ENCODE results near the gene CDKN2B-AS1.

Gene CDKN2B-AS1

GRCh38 chr9:21995666-21996398 lies 1.2 kb downstream of the CDKN2B-AS1 start:
- H3K36me3 ChIP-seq (ENCODE audit: low read length): peaks cover 15% of the 10 kb centered on the region
- TF ChIP-seq CTCF (IDR thresholded peaks at IDR 0.05; ENCODE audit: insufficient read depth, low read length, poor library complexity, severe bottlenecking): peak; percentile 37
- no peak for TF ChIP-seq EZH2phosphoT487 (conservative IDR thresholded peaks at IDR 0.05; ENCODE audit: low read length)
- H3K9me2 ChIP-seq (replicated peaks; ENCODE audit: insufficient read depth, low read length): no peaks in the 10 kb centered on the region
- peak overlapping the region; percentile 83 for H3K4me3 ChIP-seq (ENCODE audit: insufficient read depth, low read length, poor library complexity, severe bottlenecking)
- peak overlapping the region; percentile 88 for H3K9ac ChIP-seq (ENCODE audit: low read length)
- peak overlapping the region; percentile 85 for H2AFZ ChIP-seq (ENCODE audit: low read depth, low read length, severe bottlenecking)
- no peaks in the 10 kb centered on the region for H3K9me3 ChIP-seq (ENCODE audit: insufficient read depth, low read length)
- peaks cover 42% of the 10 kb centered on the region for H3K79me2 ChIP-seq (ENCODE audit: insufficient read depth, low read length)
- H3K4me2 ChIP-seq (ENCODE audit: low read depth, low read length, poor library complexity, severe bottlenecking): peak overlapping the region; percentile 72
- H3K27ac ChIP-seq (ENCODE audit: low read depth, low read length): peak overlapping the region; percentile 97
- peaks cover 7% of the 10 kb centered on the region; the same call in 1 of the 2 replicates for H4K20me1 ChIP-seq (ENCODE audit: low read depth, low read length)
- H3F3A ChIP-seq (ENCODE audit: insufficient read depth): peaks cover 8% of the 10 kb centered on the region
- H3K27me3 ChIP-seq (ENCODE audit: low read length): no peaks in the 10 kb centered on the region

GRCh38 chr9:21996438-21996837 lies 1.8 kb downstream of the CDKN2B-AS1 start:
- no peak for TF ChIP-seq CTCF (IDR thresholded peaks at IDR 0.05; ENCODE audit: insufficient read depth, low read length, poor library complexity, severe bottlenecking)
- Histone ChIP-seq H3K79me2 (ENCODE audit: insufficient read depth, low read length) (peaks cover 38% of the 10 kb centered on the region), H3K9me3 (ENCODE audit: insufficient read depth, low read length) (no peaks in the 10 kb centered on the region), H3K27ac (ENCODE audit: low read depth, low read length) (no peak overlapping the region), H3F3A (ENCODE audit: insufficient read depth) (peaks cover 8% of the 10 kb centered on the region), H4K20me1 (ENCODE audit: low read depth, low read length) (peaks cover 10% of the 10 kb centered on the region; the same call in 1 of the 2 replicates), H3K27me3 (ENCODE audit: low read length) (no peaks in the 10 kb centered on the region), H3K4me2 (ENCODE audit: low read depth, low read length, poor library complexity, severe bottlenecking) (peak overlapping the region; percentile 72), H2AFZ (ENCODE audit: low read depth, low read length, severe bottlenecking) (no peak overlapping the region), H3K36me3 (ENCODE audit: low read length) (peaks cover 12% of the 10 kb centered on the region), H3K9ac (ENCODE audit: low read length) (peak overlapping the region; percentile 88), H3K4me3 (ENCODE audit: insufficient read depth, low read length, poor library complexity, severe bottlenecking) (peak overlapping the region; percentile 83), H3K9me2 (replicated peaks; ENCODE audit: insufficient read depth, low read length) (no peaks in the 10 kb centered on the region)

GRCh38 chr9:21996858-21997257 lies 2.3 kb downstream of the CDKN2B-AS1 start:
- no peaks in the 10 kb centered on the region for H3K27me3 ChIP-seq (ENCODE audit: low read length)
- no peak overlapping the region for H2AFZ ChIP-seq (ENCODE audit: low read depth, low read length, severe bottlenecking)
- H3K27ac ChIP-seq (ENCODE audit: low read depth, low read length): no peak overlapping the region
- H3K4me2 ChIP-seq (ENCODE audit: low read depth, low read length, poor library complexity, severe bottlenecking): no peak overlapping the region
- H3K9me3 ChIP-seq (ENCODE audit: insufficient read depth, low read length): no peaks in the 10 kb centered on the region
- peaks cover 8% of the 10 kb centered on the region for H3F3A ChIP-seq (ENCODE audit: insufficient read depth)
- no peak overlapping the region for H3K9ac ChIP-seq (ENCODE audit: low read length)
- H3K79me2 ChIP-seq (ENCODE audit: insufficient read depth, low read length): peaks cover 34% of the 10 kb centered on the region
- no peak overlapping the region for H3K4me3 ChIP-seq (ENCODE audit: insufficient read depth, low read length, poor library complexity, severe bottlenecking)
- H3K9me2 ChIP-seq (replicated peaks; ENCODE audit: insufficient read depth, low read length): no peaks in the 10 kb centered on the region
- H4K20me1 ChIP-seq (ENCODE audit: low read depth, low read length): peaks cover 6% of the 10 kb centered on the region; the same call in 1 of the 2 replicates
- TF ChIP-seq EZH2phosphoT487 (conservative IDR thresholded peaks at IDR 0.05; ENCODE audit: low read length): no peak
- no peak for TF ChIP-seq CTCF (IDR thresholded peaks at IDR 0.05; ENCODE audit: insufficient read depth, low read length, poor library complexity, severe bottlenecking)
- peaks cover 8% of the 10 kb centered on the region for H3K36me3 ChIP-seq (ENCODE audit: low read length)

Data from SU-DHL-6 (cell line).